HCT116 (cell line): ENCODE results near the gene MICAL3. TPM values are rescaled to one million over a fixed set of nuclear protein-coding genes. Genes with fewer than 3 reads are reported as not detected.

Source experiments
- ATAC-seq: fragments of 200-7000 bp; cut with Tn5 transposase; 2 replicates; pipeline ENCODE4 v1.9.1; 2020; ENCODE audit warnings: mild to moderate bottlenecking, moderate library complexity
- BruUV-seq: library from RNA; stranded (reverse); fragments of 400-500 nt; replicated peaks from 2 replicates; lab custom pipeline; 2021; lab: Mats Ljungman, UMichigan
- CTCF ChIA-PET: fragments of 300-600 bp; sonication (Branson Sonifier 250); formaldehyde crosslinking; loops from one replicate; lab custom pipeline; 2021; ENCODE audit warnings: antibody characterized with exemption; lab: Charles Lee
- POLR2A ChIA-PET: fragments of 300-600, 350-600 bp; sonication (Branson Sonifier 250); formaldehyde crosslinking; loops from one replicate; lab custom pipeline; 2021; ENCODE audit warnings: antibody characterized with exemption; lab: Charles Lee
- RAD21 ChIA-PET, 2 experiments: fragments of 300-600 bp; sonication (Branson Sonifier 250); formaldehyde crosslinking; loops; one replicate each; lab custom pipeline; 2023; ENCODE audit warnings: low total read pairs in 2 of 2; ENCODE audit not compliant: uncharacterized antibody in 2 of 2, unreplicated experiment in 2 of 2, low non-redundant PET in 1 of 2; lab: Charles Lee
- DNase-seq: peaks from one replicate; pipeline ENCODE4 v3.0.0-alpha.2; 2010; ENCODE audit warnings: low read depth, low spot score
- H2AFZ ChIP-seq: fragments of 200-600 bp; shearing (Covaris generic), sonication (generic); 2 replicates; pipeline ENCODE4 v1.6.1; 2017; ENCODE audit warnings: low read depth, mixed run types, mixed read lengths, antibody characterized with exemption, low read length; ENCODE audit not compliant: poor library complexity, severe bottlenecking
- H3K27ac ChIP-seq: 2 replicates; pipeline ENCODE4 v1.5.1; 2012; ENCODE audit warnings: low read depth, low read length
- H3K27me3 ChIP-seq: fragments of 200-600 bp; sonication (generic); 2 replicates; pipeline ENCODE4 v1.6.1; 2016; ENCODE audit warnings: mixed run types, low read length, mixed read lengths; ENCODE audit not compliant: insufficient read depth
- H3K36me3 ChIP-seq, 2 experiments: fragments of 200-500 bp in 1 of 2; fragments of 200-600 bp in 1 of 2; sonication (Bioruptor generic) in 1 of 2; sonication (generic) in 1 of 2; 2 replicates each; pipeline versions ENCODE4 v1.5.1 to v1.6.1; 2014 to 2016; ENCODE audit warnings: low read length in 2 of 2, inconsistent platforms in 1 of 2, mixed read lengths in 1 of 2, mixed run types in 1 of 2; ENCODE audit not compliant: insufficient read depth in 2 of 2, control insufficient read depth in 1 of 2
- H3K4me1 ChIP-seq, 2 experiments: fragments of 200-600 bp in 1 of 2; sonication (generic) in 1 of 2; 2 replicates each; pipeline versions ENCODE4 v1.5.1 to v1.6.1; 2012 to 2017; ENCODE audit warnings: low read length in 2 of 2, inconsistent platforms in 1 of 2, mild to moderate bottlenecking in 1 of 2, mixed read lengths in 1 of 2, mixed run types in 1 of 2, moderate library complexity in 1 of 2; ENCODE audit not compliant: insufficient read depth in 2 of 2, control insufficient read depth in 1 of 2
- H3K4me2 ChIP-seq: fragments of 200-600 bp; sonication (generic); 2 replicates; pipeline ENCODE4 v1.6.1; 2017; ENCODE audit warnings: mixed run types, low read length, mixed read lengths
- H3K4me3 ChIP-seq, 2 experiments: fragments of 200-600 bp in 1 of 2; sonication (generic) in 1 of 2; replicated peaks in 1 of 2; 2 replicates each; pipeline ENCODE4 v1.5.1; 2011 to 2016; ENCODE audit warnings: low read length in 2 of 2, control low read depth in 1 of 2, low read depth in 1 of 2, mild to moderate bottlenecking in 1 of 2, mixed read lengths in 1 of 2, mixed run types in 1 of 2
- H3K79me2 ChIP-seq: fragments of 200-600 bp; sonication (generic); 2 replicates; pipeline ENCODE4 v1.6.1; 2017; ENCODE audit warnings: mild to moderate bottlenecking, mixed run types, low read length, moderate library complexity, mixed read lengths; ENCODE audit not compliant: insufficient read depth
- H3K9ac ChIP-seq: fragments of 200-600 bp; sonication (generic); 2 replicates; pipeline ENCODE4 v1.6.1; 2016; ENCODE audit warnings: low read length, mixed read lengths
- H3K9me2 ChIP-seq: fragments of 200-600 bp; sonication (generic), shearing (Covaris generic); 2 replicates; pipeline ENCODE4 v1.6.1; 2017; ENCODE audit warnings: mixed run types, mild to moderate bottlenecking, moderate library complexity; ENCODE audit not compliant: insufficient read depth
- H3K9me3 ChIP-seq, 2 experiments: fragments of 200-500 bp in 1 of 2; fragments of 200-600 bp in 1 of 2; sonication (Bioruptor generic) in 1 of 2; sonication (generic) in 1 of 2; 2 replicates each; pipeline ENCODE4 v1.6.1; 2014 to 2017; ENCODE audit warnings: low read length in 2 of 2, mixed read lengths in 2 of 2, inconsistent platforms in 1 of 2, low read depth in 1 of 2, mild to moderate bottlenecking in 1 of 2, mixed run types in 1 of 2, moderate library complexity in 1 of 2; ENCODE audit not compliant: control insufficient read depth in 1 of 2, insufficient read depth in 1 of 2
- H4K20me1 ChIP-seq: fragments of 200-600 bp; sonication (generic), shearing (Covaris generic); 2 replicates; pipeline ENCODE4 v1.6.1; 2017; ENCODE audit warnings: mixed run types, mild to moderate bottlenecking, moderate library complexity; ENCODE audit not compliant: insufficient read depth
- EGR1 ChIP-seq: IDR thresholded peaks from 2 replicates; pipeline ENCODE4 v1.6.1; 2012; ENCODE audit warnings: low read depth
- EZH2phosphoT487 ChIP-seq: fragments of 200-600 bp; IDR thresholded peaks from 2 replicates; pipeline ENCODE4 v1.6.1; 2018; ENCODE audit warnings: antibody characterized with exemption, borderline replicate concordance
- RAD21 ChIP-seq: IDR thresholded peaks from 2 replicates; pipeline ENCODE4 v1.6.1; 2012; ENCODE audit warnings: low read depth, mild to moderate bottlenecking
- SIN3A ChIP-seq: IDR thresholded peaks from 2 replicates; pipeline ENCODE4 v1.6.1; 2012; ENCODE audit warnings: low read depth
- SP1 ChIP-seq: IDR thresholded peaks from 2 replicates; pipeline ENCODE4 v1.6.1; 2012; ENCODE audit warnings: low read depth
- SRF ChIP-seq: IDR thresholded peaks from 2 replicates; pipeline ENCODE4 v1.6.1; 2012; ENCODE audit warnings: low read depth
- TCF7L2 ChIP-seq: IDR thresholded peaks from 2 replicates; pipeline ENCODE4 v1.7.0; 2011; ENCODE audit warnings: borderline replicate concordance, inconsistent platforms; ENCODE audit not compliant: insufficient read depth, insufficient read length; ENCODE audit errors: extremely low read depth
- YY1 ChIP-seq: IDR thresholded peaks from 2 replicates; pipeline ENCODE4 v1.6.1; 2011; ENCODE audit warnings: low read length, low read depth, moderate library complexity, mild to moderate bottlenecking; ENCODE audit not compliant: insufficient replicate concordance; ENCODE audit errors: extremely low read depth
- ZFX ChIP-seq: fragments of 450-650 bp; IDR thresholded peaks from 2 replicates; pipeline ENCODE4 v1.6.1; 2017
- ZNF274 ChIP-seq: fragments of 200-500 bp; sonication (Bioruptor generic); IDR thresholded peaks from 2 replicates; pipeline ENCODE4 v1.6.1; 2014; ENCODE audit warnings: mild to moderate bottlenecking, low read depth, low read length, inconsistent platforms
- intact Hi-C: fragments of 100-400 bp; cut with micrococcal nuclease; formaldehyde crosslinking; loops from 2 replicates; pipeline ENCODE4 v1.10.0; 2022
- total RNA-seq: library from RNA; stranded (reverse); gene quantifications from one replicate; pipeline ENCODE4 v1.2.1, GENCODE V29; 2021; ENCODE audit not compliant: unreplicated experiment
- TF ChIP-seq, protein P1 (sequence below): IDR thresholded peaks from 2 replicates; pipeline ENCODE4 v1.6.1; 2012; ENCODE audit warnings: low read depth
- TF ChIP-seq, protein P2 (sequence below): IDR thresholded peaks from 2 replicates; pipeline ENCODE4 v1.6.1; 2012

Gene MICAL3
- total RNA-seq, 1 experiment from 2014 or later = 30.8 TPM

DNA sequence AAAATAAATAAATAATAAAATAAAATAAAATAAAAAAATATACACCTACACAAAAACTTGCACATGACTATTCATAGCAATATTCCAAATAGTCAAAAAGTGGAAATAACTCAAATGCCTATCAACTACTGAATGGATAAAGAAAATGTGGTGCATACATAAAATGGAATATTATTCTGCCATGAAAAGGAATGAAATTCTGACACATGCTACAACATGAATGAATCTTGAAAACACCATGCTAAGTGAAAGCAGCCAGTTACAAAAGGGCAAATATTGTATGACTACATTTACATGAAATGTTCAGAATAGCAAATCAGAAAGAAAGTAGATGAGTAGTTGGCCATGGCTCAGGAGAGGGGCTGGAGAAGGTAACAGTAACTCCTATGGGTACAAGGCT lies 46.3 kb downstream of the MICAL3 start (continued):
- TF ChIP-seq, protein P1, sequence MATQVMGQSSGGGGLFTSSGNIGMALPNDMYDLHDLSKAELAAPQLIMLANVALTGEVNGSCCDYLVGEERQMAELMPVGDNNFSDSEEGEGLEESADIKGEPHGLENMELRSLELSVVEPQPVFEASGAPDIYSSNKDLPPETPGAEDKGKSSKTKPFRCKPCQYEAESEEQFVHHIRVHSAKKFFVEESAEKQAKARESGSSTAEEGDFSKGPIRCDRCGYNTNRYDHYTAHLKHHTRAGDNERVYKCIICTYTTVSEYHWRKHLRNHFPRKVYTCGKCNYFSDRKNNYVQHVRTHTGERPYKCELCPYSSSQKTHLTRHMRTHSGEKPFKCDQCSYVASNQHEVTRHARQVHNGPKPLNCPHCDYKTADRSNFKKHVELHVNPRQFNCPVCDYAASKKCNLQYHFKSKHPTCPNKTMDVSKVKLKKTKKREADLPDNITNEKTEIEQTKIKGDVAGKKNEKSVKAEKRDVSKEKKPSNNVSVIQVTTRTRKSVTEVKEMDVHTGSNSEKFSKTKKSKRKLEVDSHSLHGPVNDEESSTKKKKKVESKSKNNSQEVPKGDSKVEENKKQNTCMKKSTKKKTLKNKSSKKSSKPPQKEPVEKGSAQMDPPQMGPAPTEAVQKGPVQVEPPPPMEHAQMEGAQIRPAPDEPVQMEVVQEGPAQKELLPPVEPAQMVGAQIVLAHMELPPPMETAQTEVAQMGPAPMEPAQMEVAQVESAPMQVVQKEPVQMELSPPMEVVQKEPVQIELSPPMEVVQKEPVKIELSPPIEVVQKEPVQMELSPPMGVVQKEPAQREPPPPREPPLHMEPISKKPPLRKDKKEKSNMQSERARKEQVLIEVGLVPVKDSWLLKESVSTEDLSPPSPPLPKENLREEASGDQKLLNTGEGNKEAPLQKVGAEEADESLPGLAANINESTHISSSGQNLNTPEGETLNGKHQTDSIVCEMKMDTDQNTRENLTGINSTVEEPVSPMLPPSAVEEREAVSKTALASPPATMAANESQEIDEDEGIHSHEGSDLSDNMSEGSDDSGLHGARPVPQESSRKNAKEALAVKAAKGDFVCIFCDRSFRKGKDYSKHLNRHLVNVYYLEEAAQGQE = no peak
- TF ChIP-seq, protein P2, sequence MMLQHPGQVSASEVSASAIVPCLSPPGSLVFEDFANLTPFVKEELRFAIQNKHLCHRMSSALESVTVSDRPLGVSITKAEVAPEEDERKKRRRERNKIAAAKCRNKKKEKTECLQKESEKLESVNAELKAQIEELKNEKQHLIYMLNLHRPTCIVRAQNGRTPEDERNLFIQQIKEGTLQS = no peak

DNA sequence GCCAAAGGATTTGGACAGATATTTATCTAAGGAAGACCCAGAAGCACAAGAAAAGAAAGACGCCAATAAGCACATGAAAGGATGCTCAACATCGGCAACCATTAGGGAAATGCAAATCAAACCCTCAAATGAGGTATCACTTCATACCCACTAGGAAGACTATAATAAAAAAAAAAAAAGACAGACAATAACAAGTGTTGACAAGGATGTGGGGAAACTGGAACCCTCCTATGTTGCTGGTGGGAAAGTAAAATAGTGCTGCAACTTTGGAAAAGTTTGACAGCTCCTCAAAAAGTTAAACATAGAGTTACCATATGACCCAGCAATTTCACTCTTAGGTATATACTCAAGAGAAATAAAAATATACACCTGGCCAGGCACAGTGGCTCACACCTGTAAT lies 47.0 kb downstream of the MICAL3 start:
- H3K36me3 ChIP-seq = no peaks in the 10 kb centered on the region
- no peaks in the 10 kb centered on the region for H3K9me2 ChIP-seq
- no peaks in the 10 kb centered on the region for H3K9me3 ChIP-seq
- ATAC-seq = no peak
- H2AFZ ChIP-seq = no peak overlapping the region
- RAD21 ChIA-PET = no interaction called here
- no peak overlapping the region for H3K9ac ChIP-seq
- no peak overlapping the region for H3K4me3 ChIP-seq
- no peak overlapping the region for H3K4me2 ChIP-seq
- H3K4me1 ChIP-seq = peaks cover 14 to 17% of the 10 kb centered on the region in 2 experiments
- no peaks in the 10 kb centered on the region for H3K27me3 ChIP-seq
- no peak for TF ChIP-seq EGR1
- TF ChIP-seq RAD21 = no peak
- no peak for TF ChIP-seq SIN3A
- TF ChIP-seq TCF7L2 = no peak
- no peak for TF ChIP-seq YY1
- TF ChIP-seq, protein P2 = no peak
- TF ChIP-seq SP1 = no peak
- TF ChIP-seq ZNF274 = no peak
- no peak for TF ChIP-seq EZH2phosphoT487
- no peak for TF ChIP-seq SRF
- TF ChIP-seq ZFX = no peak
- no peak overlapping the region for H3K27ac ChIP-seq
- no TSS peak for BruUV-seq
- H3K79me2 ChIP-seq = peaks cover 92% of the 10 kb centered on the region
- no peak for DNase-seq
- intact Hi-C loops = no loop called here
- CTCF ChIA-PET = no interaction called here
- POLR2A ChIA-PET = no interaction called here
- no peaks in the 10 kb centered on the region for H4K20me1 ChIP-seq
